Dendritic cell treated with granulocyte-macrophage colony-stimulating factor and Interleukin-4, amounts not matched to agents 40 ng/mL and 50 ng/mL, for 4 days (primary cell): ENCODE measurements around the gene GAN.
A peak's percentile ranks its signal among the peaks of the same experiment; 100 is the strongest.
"Not testable (repeated sequence)": the region's sequence is repeated elsewhere in the genome, so short reads cannot be mapped to it uniquely, and the experiment has no call there.

Experiments used
- H3K27ac Mint-ChIP-seq: one replicate; pipeline ENCODE4 v1.8.0; 2022; ENCODE audit warnings: mild to moderate bottlenecking, mixed read lengths
- H3K27me3 Mint-ChIP-seq: one replicate; pipeline ENCODE4 v1.8.0; 2022; ENCODE audit warnings: mild to moderate bottlenecking, mixed read lengths
- H3K36me3 Mint-ChIP-seq: one replicate; pipeline ENCODE4 v1.8.0; 2022; ENCODE audit warnings: low read depth, mixed read lengths
- H3K4me1 Mint-ChIP-seq: one replicate; pipeline ENCODE4 v1.8.0; 2022; ENCODE audit warnings: low read depth, mixed read lengths
- H3K4me3 Mint-ChIP-seq: one replicate; pipeline ENCODE4 v1.8.0; 2022; ENCODE audit warnings: mild to moderate bottlenecking, moderate library complexity, mixed read lengths
- H3K9me3 Mint-ChIP-seq: one replicate; pipeline ENCODE4 v1.8.0; 2022; ENCODE audit warnings: mixed read lengths
- intact Hi-C: fragments of 100-400 bp; cut with micrococcal nuclease; formaldehyde crosslinking; loops from one replicate; pipeline ENCODE4 v1.15.0; 2022

The GAN gene

GRCh38 chr16:81403601-81404391 is 89.0 kb downstream of the GAN start:
- Mint-ChIP-seq H3K36me3 (no peaks in the 10 kb centered on the region), H3K9me3 (peaks cover 15% of the 10 kb centered on the region), H3K4me3 (peak overlapping the region; percentile 32), H3K4me1 (peaks cover 7% of the 10 kb centered on the region), H3K27ac (no peak overlapping the region), H3K27me3 (peaks cover 25% of the 10 kb centered on the region)
- intact Hi-C loops, result loop anchor here (1.0 to 10.0 kb wide), 3 partner anchors 221 to 320 kb away; no protein-coding TSS in a partner anchor

- H3K4me1 Mint-ChIP-seq, H3K27ac Mint-ChIP-seq: not testable (repeated sequence)
Measured at GRCh38 chr16:81405002-81405401, 90.2 kb downstream of the GAN start.

GRCh38 chr16:81405702-81406113 is 90.9 kb downstream of the GAN start:
- Mint-ChIP-seq H3K27me3 (peaks cover 28% of the 10 kb centered on the region), H3K4me1 (peaks cover 7% of the 10 kb centered on the region), H3K9me3 (no peaks in the 10 kb centered on the region), H3K36me3 (no peaks in the 10 kb centered on the region), H3K27ac (no peak overlapping the region), H3K4me3 (no peak overlapping the region)
- intact Hi-C loops, result loop anchor here (10.0 kb wide), 1 partner anchor 219 kb away; no protein-coding TSS in a partner anchor

More at GRCh38 chr16:81405002-81405401, 90.2 kb downstream of the GAN start:
- intact Hi-C loops, result loop anchor here (10.0 kb wide), 1 partner anchor 220 kb away; no protein-coding TSS in a partner anchor
- not testable (repeated sequence) for H3K36me3 Mint-ChIP-seq, H3K4me3 Mint-ChIP-seq, H3K9me3 Mint-ChIP-seq
- H3K27me3 Mint-ChIP-seq, result peaks cover 25% of the 10 kb centered on the region

GRCh38 chr16:81408409-81408950 is 93.7 kb downstream of the GAN start:
- H3K36me3 Mint-ChIP-seq, result no peaks in the 10 kb centered on the region
- intact Hi-C loops, result loop anchor here (10.0 kb wide), 1 partner anchor 216 kb away; no protein-coding TSS in a partner anchor
- H3K4me3 Mint-ChIP-seq, result no peak overlapping the region
- H3K27me3 Mint-ChIP-seq, result peaks cover 20% of the 10 kb centered on the region
- no peaks in the 10 kb centered on the region for H3K9me3 Mint-ChIP-seq
- peaks cover 3% of the 10 kb centered on the region for H3K4me1 Mint-ChIP-seq
- H3K27ac Mint-ChIP-seq, result no peak overlapping the region

- Mint-ChIP-seq H3K36me3 (no peaks in the 10 kb centered on the region), H3K27ac (no peak overlapping the region), H3K9me3 (no peaks in the 10 kb centered on the region), H3K4me1 (no peaks in the 10 kb centered on the region), H3K27me3 (peaks cover 20% of the 10 kb centered on the region), H3K4me3 (no peak overlapping the region)
- intact Hi-C loops, result loop anchor here (10.0 kb wide), 1 partner anchor 216 kb away; no protein-coding TSS in a partner anchor
Measured at GRCh38 chr16:81409016-81409556, 94.3 kb downstream of the GAN start.

GRCh38 chr16:81410643-81411293 is 96.0 kb downstream of the GAN start:
- Mint-ChIP-seq H3K4me1 (no peaks in the 10 kb centered on the region), H3K4me3 (no peak overlapping the region), H3K27ac (no peak overlapping the region), H3K9me3 (no peaks in the 10 kb centered on the region), H3K27me3 (peaks cover 25% of the 10 kb centered on the region), H3K36me3 (no peaks in the 10 kb centered on the region)
- intact Hi-C loops, result no loop called here

- Mint-ChIP-seq H3K4me3 (no peak overlapping the region), H3K4me1 (peaks cover 11% of the 10 kb centered on the region), H3K27ac (no peak overlapping the region), H3K27me3 (peaks cover 27% of the 10 kb centered on the region), H3K9me3 (no peaks in the 10 kb centered on the region), H3K36me3 (no peaks in the 10 kb centered on the region)
- intact Hi-C loops, result no loop called here
Measured at GRCh38 chr16:81413245-81413990, 98.7 kb downstream of the GAN start.

GRCh38 chr16:81415751-81416150 is 101.0 kb downstream of the GAN start:
- Mint-ChIP-seq H3K27me3 (peaks cover 13% of the 10 kb centered on the region), H3K36me3 (no peaks in the 10 kb centered on the region), H3K4me3 (no peak overlapping the region), H3K9me3 (no peaks in the 10 kb centered on the region), H3K27ac (no peak overlapping the region), H3K4me1 (peaks cover 11% of the 10 kb centered on the region)
- intact Hi-C loops, result no loop called here

GRCh38 chr16:81416749-81417148 is 102.0 kb downstream of the GAN start:
- Mint-ChIP-seq H3K27me3 (peaks cover 9% of the 10 kb centered on the region), H3K9me3 (no peaks in the 10 kb centered on the region), H3K36me3 (no peaks in the 10 kb centered on the region), H3K4me1 (peaks cover 11% of the 10 kb centered on the region), H3K27ac (no peak overlapping the region), H3K4me3 (no peak overlapping the region)
- intact Hi-C loops, result no loop called here

GRCh38 chr16:81417210-81417609 is 102.4 kb downstream of the GAN start:
- Mint-ChIP-seq H3K9me3 (no peaks in the 10 kb centered on the region), H3K27ac (no peak overlapping the region)
- intact Hi-C loops, result no loop called here

GRCh38 chr16:81419806-81420205 is 105.0 kb downstream of the GAN start:
- Mint-ChIP-seq H3K36me3 (no peaks in the 10 kb centered on the region), H3K27ac (no peak overlapping the region), H3K4me3 (no peak overlapping the region), H3K9me3 (no peaks in the 10 kb centered on the region), H3K27me3 (peaks cover 4% of the 10 kb centered on the region), H3K4me1 (peaks cover 22% of the 10 kb centered on the region)
- intact Hi-C loops, result no loop called here

More at GRCh38 chr16:81417210-81417609, 102.4 kb downstream of the GAN start:
- H3K36me3 Mint-ChIP-seq, result no peaks in the 10 kb centered on the region
- H3K27me3 Mint-ChIP-seq, result peaks cover 9% of the 10 kb centered on the region
- H3K4me1 Mint-ChIP-seq, result peaks cover 11% of the 10 kb centered on the region
- no peak overlapping the region for H3K4me3 Mint-ChIP-seq

GRCh38 chr16:81421126-81421525 is 106.4 kb downstream of the GAN start:
- intact Hi-C loops, result no loop called here
- peaks cover 4% of the 10 kb centered on the region for H3K27me3 Mint-ChIP-seq

GRCh38 chr16:81421536-81421935 is 106.8 kb downstream of the GAN start:
- intact Hi-C loops, result no loop called here

More at GRCh38 chr16:81421126-81421525, 106.4 kb downstream of the GAN start:
- no peak overlapping the region for H3K27ac Mint-ChIP-seq
- H3K4me3 Mint-ChIP-seq, result no peak overlapping the region
- no peaks in the 10 kb centered on the region for H3K9me3 Mint-ChIP-seq
- no peaks in the 10 kb centered on the region for H3K36me3 Mint-ChIP-seq
- H3K4me1 Mint-ChIP-seq, result peaks cover 32% of the 10 kb centered on the region

More at GRCh38 chr16:81421536-81421935, 106.8 kb downstream of the GAN start:
- Mint-ChIP-seq H3K4me3 (no peak overlapping the region), H3K27me3 (peaks cover 4% of the 10 kb centered on the region), H3K27ac (no peak overlapping the region), H3K9me3 (no peaks in the 10 kb centered on the region), H3K36me3 (no peaks in the 10 kb centered on the region), H3K4me1 (peaks cover 32% of the 10 kb centered on the region)
